HepG2 (cell line): ENCODE measurements around the gene PAM16. TPM values are rescaled to one million over a fixed set of nuclear protein-coding genes. Genes with fewer than 3 reads are reported as not detected.

Experiments
- DNMT3B ChIP-seq: conservative IDR thresholded peaks from 2 replicates; pipeline ENCODE4 v1.6.1; 2016; ENCODE audit warnings: missing biosample characterization, control low read depth
- FOXP4 ChIP-seq: sonication (generic); formaldehyde crosslinking; IDR thresholded peaks from 2 replicates; pipeline ENCODE4 v1.4.0; 2020; ENCODE audit warnings: missing genetic modification reagents
- ISX ChIP-seq: sonication (generic); formaldehyde crosslinking; conservative IDR thresholded peaks from 2 replicates; pipeline ENCODE4 v1.5.0; 2020; ENCODE audit warnings: missing genetic modification reagents
- NONO ChIP-seq, 2 experiments: fragments of 450-650 bp in 1 of 2; sonication (generic) in 1 of 2; formaldehyde crosslinking in 1 of 2; IDR thresholded peaks in 1 of 2; conservative IDR thresholded peaks in 1 of 2; 2 replicates each; pipeline versions ENCODE4 v1.6.1 to v1.8.0; 2017 to 2022; ENCODE audit warnings: mild to moderate bottlenecking in 1 of 2, missing genetic modification reagents in 1 of 2, moderate library complexity in 1 of 2
- NR2F6 ChIP-seq, 2 experiments: IDR thresholded peaks; 2 replicates each; pipeline ENCODE4 v1.6.1; 2016; ENCODE audit warnings: antibody characterized with exemption in 1 of 2, mild to moderate bottlenecking in 1 of 2
- POGZ ChIP-seq: sonication (generic); formaldehyde crosslinking; IDR thresholded peaks from 2 replicates; pipeline ENCODE4 v1.4.0; 2020; ENCODE audit warnings: mild to moderate bottlenecking, missing genetic modification reagents
- RXRA ChIP-seq: sonication (generic); formaldehyde crosslinking; IDR thresholded peaks from 2 replicates; pipeline ENCODE4 v1.5.1; 2020; ENCODE audit warnings: missing genetic modification reagents
- SIN3A ChIP-seq: IDR thresholded peaks from 2 replicates; pipeline ENCODE4 v1.6.1; 2011; ENCODE audit warnings: low read depth, mild to moderate bottlenecking, control low read depth, low read length, borderline replicate concordance
- SP140L ChIP-seq: sonication (generic); formaldehyde crosslinking; IDR thresholded peaks from 2 replicates; pipeline ENCODE4 v1.4.0; 2020; ENCODE audit warnings: missing genetic modification reagents, borderline replicate concordance
- SP5 ChIP-seq: IDR thresholded peaks from 2 replicates; pipeline ENCODE4 v1.6.1; 2016; ENCODE audit warnings: low read depth, borderline replicate concordance
- TEAD3 ChIP-seq: optimal IDR thresholded peaks from 2 replicates; pipeline ENCODE3; 2016; ENCODE audit warnings: borderline replicate concordance
- THAP9 ChIP-seq: sonication (generic); formaldehyde crosslinking; IDR thresholded peaks from 2 replicates; pipeline ENCODE4; 2020; ENCODE audit warnings: missing genetic modification reagents, mild to moderate bottlenecking, borderline replicate concordance
- ZNF12 ChIP-seq: sonication (generic); formaldehyde crosslinking; IDR thresholded peaks from 2 replicates; pipeline ENCODE4 v1.5.0; 2020; ENCODE audit warnings: missing genetic modification reagents
- ZNF143 ChIP-seq: sonication (generic); formaldehyde crosslinking; IDR thresholded peaks from 2 replicates; pipeline ENCODE4 v1.4.0; 2020; ENCODE audit warnings: missing genetic modification reagents
- ZNF329 ChIP-seq: sonication (generic); formaldehyde crosslinking; IDR thresholded peaks from 2 replicates; pipeline ENCODE4 v1.9.0; 2021; ENCODE audit warnings: low read depth, mild to moderate bottlenecking, missing genetic modification reagents
- ZNF546 ChIP-seq: sonication (generic); formaldehyde crosslinking; conservative IDR thresholded peaks from 2 replicates; pipeline ENCODE4 v1.8.1; 2023; ENCODE audit warnings: mild to moderate bottlenecking, missing genetic modification reagents
- ZNF556 ChIP-seq: sonication (generic); formaldehyde crosslinking; IDR thresholded peaks from 2 replicates; pipeline ENCODE4 v1.4.0; 2020; ENCODE audit warnings: mild to moderate bottlenecking, missing genetic modification reagents, borderline replicate concordance
- ZNF574 ChIP-seq: sonication (generic); formaldehyde crosslinking; IDR thresholded peaks from 2 replicates; pipeline ENCODE4 v1.4.0; 2020; ENCODE audit warnings: missing genetic modification reagents
- ZNF703 ChIP-seq: sonication (generic); formaldehyde crosslinking; IDR thresholded peaks from 2 replicates; pipeline ENCODE4 v1.5.1; 2020; ENCODE audit warnings: missing genetic modification reagents, mild to moderate bottlenecking, moderate library complexity, borderline replicate concordance
- ZNF766 ChIP-seq: sonication (generic); formaldehyde crosslinking; IDR thresholded peaks from 2 replicates; pipeline ENCODE4 v1.5.0; 2020; ENCODE audit warnings: missing genetic modification reagents, borderline replicate concordance
- polyA plus RNA-seq, 8 experiments: library from polyadenylated mRNA; depleted of rRNA in 3 of 8; stranded (reverse) in 7 of 8; unstranded in 1 of 8; fragments of >200 nt; fragmentation: Illumina TruSeq in 4 of 8; extraction: Trizol in 4 of 8; gene quantifications; 2 replicates each; pipeline versions ENCODE4 v1.2.1 to v1.2.3, GENCODE V29; 2011 to 2016; ENCODE audit warnings: low read depth in 4 of 8, missing spikeins in 1 of 8, mixed read lengths in 1 of 8; ENCODE audit not compliant: insufficient read depth in 1 of 8
- total RNA-seq, 5 experiments: library from RNA; depleted of rRNA; stranded (reverse); fragments of >200 nt; fragmentation: Illumina TruSeq; extraction: Trizol; gene quantifications; 2 replicates each; pipeline ENCODE4 v1.2.3, GENCODE V29; 2016; ENCODE audit warnings: low read depth in 1 of 5

Gene PAM16
- total and polyA plus RNA-seq, 2 of the 13 experiments (the other 11 are each of a cell fraction or from before 2014, with no cell fraction given), result 51.5 to 51.8 TPM

DNA sequence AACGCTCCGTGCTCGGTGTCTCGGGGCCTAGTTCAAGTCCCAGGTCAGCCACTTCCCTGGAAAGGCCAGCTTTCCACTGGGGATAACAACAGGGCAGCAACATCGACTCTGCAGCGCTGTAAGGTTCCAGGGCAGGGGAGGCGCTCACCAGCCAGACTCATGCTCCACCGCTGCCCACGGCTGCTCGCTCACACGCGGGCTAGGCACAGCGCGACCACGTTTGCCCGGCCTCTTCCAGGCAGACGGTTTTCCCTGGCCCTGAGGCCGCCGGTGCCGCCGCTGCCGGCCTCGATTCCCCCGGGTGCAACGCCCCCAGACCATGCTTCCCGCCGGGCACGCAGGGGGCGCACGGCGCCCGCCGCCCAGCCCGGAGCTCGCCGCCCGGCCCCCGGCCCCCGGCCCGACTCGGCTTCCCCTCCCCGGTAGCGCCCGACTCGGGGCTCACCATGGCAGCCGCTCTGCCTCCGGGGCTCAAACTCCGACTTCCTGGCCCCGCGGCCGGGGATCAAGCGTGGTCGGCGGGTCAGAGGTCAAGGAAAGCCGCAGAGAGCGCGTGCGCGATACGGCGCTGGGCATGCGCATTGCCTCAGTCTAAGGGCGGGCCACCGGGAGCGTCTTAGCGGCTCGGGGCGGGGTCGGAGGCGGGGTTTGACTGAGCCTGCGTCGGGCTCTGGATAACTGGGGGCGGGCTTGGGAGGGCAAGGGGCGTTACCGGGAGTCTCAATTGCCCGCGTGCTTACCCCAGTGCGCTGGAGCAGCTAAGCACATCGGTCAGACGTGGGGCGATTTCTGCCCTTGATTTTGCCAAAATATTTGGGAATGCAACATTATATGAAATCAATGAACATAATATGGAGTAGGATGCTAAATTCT lies at the start of gene PAM16 (continued):
- TF ChIP-seq TEAD3 (CRISPR knock-in tag) (no peak), FOXP4 (CRISPR knock-in tag) (no peak), ZNF143 (CRISPR knock-in tag) (no peak), ZNF703 (no peak), SP5 (peak; percentile 27; the same call in 1 of the 2 replicates), ZNF766 (CRISPR knock-in tag) (0 out of 2 replicates have a peak, but pooled peaks have one; percentile 15), SIN3A (peak; percentile 72; the same call in 1 of the 2 replicates), DNMT3B (no peak), RXRA (peak; percentile 35; the same call in 1 of the 2 replicates), ZNF556 (CRISPR knock-in tag) (no peak), ZNF546 (peak; percentile 61; the same call in 1 of the 2 replicates), ZNF329 (CRISPR knock-in tag) (0 out of 2 replicates have a peak, but pooled peaks have one; percentile 26), ZNF574 (CRISPR knock-in tag) (no peak; the same call in 1 of the 2 replicates), THAP9 (no peak), ZNF12 (no peak), POGZ (CRISPR knock-in tag) (no peak), ISX (peak; percentile 50; the same call in 1 of the 2 replicates), NONO (IDR thresholded peaks at IDR 0.05) (no peak), NONO (CRISPR knock-in tag; conservative IDR thresholded peaks at IDR 0.05) (peak; percentile 27; the same call in 1 of the 2 replicates), SP140L (CRISPR knock-in tag) (0 out of 2 replicates have a peak, but pooled peaks have one; percentile 3), NR2F6 (IDR thresholded peaks at IDR 0.05) (peak; percentile 85), NR2F6 (CRISPR knock-in tag; IDR thresholded peaks at IDR 0.05) (peak; percentile 94)
